COR-L47 (cell line): ENCODE results near the gene C16orf74.
A peak's percentile ranks its signal among the peaks of the same experiment; 100 is the strongest.

Source experiments
- DNase-seq: peaks from one replicate; lab custom pipeline; 2025; lab: John Stamatoyannopoulos, UW

The C16orf74 gene

DNA sequence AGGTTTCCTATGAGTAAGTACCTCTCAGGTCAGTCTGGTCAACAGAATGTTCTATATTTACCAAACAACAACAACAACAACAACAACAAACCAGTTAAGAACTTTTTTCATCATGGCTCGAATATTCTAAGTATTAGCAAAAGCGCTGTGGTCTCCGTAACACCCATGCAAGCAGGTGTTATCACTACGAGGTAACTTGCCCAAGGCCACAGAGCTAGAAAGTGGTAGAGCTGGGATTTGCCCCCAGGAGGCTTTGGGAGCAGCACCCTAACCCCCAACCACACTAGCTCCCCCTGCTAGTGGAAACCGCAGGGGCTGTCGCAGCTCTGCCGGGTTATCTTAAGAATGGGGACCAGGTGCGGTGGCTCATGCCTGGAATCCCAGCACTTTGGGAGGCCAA, 23.9 kb upstream of the C16orf74 start:
- no peak for DNase-seq

DNA sequence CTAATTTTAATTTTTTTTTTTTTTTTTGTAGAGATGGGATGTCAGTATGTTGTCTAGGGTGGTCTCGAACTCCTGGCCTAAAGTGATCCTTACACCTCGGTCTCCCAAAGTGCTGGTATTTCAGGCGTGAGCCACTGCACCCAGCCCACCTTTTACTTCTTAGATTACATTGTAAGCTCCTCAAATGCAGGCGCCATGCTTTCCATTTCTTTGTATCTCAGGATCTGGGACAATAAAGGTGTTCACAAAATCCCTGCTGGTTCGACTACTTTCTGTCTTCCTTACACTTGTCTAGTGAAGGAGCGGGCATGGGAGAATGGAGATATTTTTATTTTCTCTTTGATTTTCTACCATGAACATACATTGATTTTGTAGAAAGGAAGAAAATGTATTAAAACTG, 23.2 kb upstream of the C16orf74 start:
- DNase-seq = no peak

DNA sequence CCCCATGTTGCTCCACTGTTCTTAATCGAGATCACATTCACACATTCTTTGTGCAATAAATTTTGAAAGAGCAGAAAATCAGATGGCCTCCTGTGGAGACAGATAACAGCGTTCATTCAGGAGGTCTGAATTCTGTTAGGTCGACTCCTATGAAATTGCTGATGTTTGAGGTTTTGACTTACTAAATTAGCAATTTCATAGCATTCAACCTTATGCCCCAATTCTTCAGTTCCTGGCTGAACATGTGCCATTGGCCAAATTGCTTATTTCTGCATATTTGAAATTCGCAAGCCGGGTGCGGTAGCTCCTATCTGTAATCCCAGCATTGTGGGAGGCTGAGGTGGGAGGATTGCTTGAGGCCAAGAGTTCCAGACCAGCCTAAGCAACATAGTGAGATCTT, 22.1 kb upstream of the C16orf74 start:
- no peak for DNase-seq

DNA sequence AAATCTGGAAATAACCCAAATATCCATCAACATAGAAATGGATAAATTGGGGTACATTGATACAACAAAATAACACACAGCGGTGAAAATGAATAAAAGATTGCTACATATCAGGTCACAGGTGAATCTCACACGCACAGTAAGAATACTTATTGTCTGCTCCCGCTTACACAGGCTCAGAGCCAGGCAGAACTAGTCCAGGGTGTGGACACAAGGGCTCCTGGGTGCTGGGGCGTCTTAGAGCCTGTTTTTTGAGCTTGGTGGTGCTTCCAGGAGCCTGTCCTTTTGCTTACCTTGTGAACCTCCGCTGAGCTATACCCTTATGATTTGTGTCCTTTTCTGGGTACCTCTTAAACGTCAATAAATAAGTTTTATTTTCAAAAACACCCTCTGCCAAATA, 19.8 kb upstream of the C16orf74 start:
- DNase-seq = no peak

DNA sequence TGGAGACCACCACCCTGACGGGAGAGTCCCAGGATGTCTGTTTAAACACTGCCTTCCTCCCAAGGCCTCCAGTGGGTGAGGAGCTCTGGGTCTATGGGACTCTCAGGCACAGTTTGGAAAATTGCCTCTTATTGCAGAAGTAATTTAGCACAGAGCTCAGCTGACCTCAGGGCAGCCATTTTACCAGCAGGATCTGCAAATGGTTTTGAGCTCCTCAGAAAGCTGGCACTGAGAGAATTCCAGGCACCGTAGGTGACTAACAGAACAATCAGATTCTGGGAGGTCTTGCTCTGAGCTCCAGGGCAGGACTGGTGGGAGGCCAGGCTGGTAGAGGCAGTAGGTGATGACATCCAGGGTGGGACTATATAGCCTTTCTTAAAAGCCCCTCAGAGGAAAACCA, 17.3 kb upstream of the C16orf74 start:
- DNase-seq = no peak

DNA sequence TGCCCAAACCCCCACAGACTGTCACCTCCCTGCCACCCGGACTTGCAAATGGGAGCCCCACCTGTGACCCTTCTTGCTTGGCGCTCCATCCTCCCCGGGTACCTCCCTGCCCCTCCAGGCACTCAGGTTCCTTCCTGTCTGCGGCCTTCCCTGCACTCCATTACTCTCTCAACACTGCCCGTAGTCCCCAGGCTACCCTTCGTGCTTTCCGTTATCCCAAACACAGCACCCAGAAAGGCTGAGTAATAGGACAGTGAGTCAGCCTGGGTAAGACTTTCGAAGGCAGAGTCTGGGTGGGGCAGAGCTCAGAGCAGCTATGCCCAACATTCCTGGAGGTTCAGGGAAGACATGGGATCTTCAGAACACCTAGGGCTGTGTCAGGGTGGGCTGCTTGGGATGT, 16.6 kb upstream of the C16orf74 start:
- DNase-seq = no peak

- DNase-seq = no peak
Measured at GRCh38 chr16:85765767-85766166, 14.9 kb upstream of the C16orf74 start.

GRCh38 chr16:85765211-85765610, 14.3 kb upstream of the C16orf74 start:
- DNase-seq = no peak

GRCh38 chr16:85763616-85764015, 12.7 kb upstream of the C16orf74 start:
- DNase-seq = no peak

DNA sequence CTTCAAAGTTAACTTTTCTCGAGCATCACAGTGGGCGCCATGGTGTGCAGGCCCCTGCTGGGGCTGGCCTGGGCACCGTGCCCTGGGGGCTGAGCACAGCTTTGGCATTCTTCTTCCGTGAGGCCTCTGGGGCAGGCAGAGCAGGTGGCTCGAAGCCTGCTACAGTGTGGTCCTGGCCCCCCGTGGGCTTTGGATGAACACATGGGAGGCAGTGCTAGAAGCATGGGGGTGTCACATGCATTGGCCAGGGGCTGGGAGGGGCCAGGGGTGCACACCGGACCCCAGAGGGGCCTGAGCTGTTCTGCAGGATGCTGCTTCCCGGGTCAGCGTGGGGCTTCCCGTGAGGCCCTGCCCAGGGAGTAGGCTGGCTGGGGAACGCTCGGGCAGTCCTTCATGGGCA, 12.1 kb upstream of the C16orf74 start:
- no peak for DNase-seq

- no peak for DNase-seq
Measured at GRCh38 chr16:85761861-85762260, 11.0 kb upstream of the C16orf74 start.

DNA sequence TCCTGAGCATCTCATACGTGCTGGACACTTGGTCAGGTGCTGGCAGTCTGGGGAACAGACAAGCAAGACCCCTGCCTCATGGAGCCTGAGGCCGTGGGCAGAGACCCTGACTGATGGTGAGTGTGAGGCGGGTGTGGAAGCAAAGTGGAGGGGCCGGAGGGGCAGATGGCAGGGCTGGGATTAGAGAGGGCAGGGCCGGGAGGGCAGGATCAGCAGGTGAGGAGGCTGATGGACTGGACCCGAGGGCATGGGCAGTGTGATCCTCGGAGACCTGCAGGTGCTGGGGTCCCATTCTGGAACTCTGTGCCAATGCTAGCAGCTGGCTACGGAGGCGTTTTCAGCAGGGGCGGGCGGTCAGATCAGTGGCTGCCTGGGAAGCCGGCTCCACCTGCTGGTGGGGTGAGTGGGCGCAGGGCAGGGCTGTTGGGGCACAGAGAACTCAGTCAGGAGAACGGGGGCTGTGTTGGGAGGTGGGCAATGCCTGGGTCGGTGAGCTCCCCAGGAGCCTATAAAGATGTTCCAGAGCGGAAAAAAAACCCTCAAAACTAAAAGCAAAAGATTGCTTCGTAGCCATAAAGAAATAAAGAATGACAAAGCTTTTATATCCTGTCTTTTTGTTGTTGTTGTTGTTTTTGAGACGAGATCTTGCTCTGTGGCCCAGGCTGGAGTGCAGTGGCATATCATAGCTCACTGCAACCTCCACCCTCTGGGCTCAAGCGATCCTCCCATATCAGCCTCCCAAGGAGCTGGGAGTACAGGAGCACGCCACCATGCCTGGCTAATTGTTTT, 8.9 kb upstream of the C16orf74 start:
- peak; percentile 32 for DNase-seq

DNA sequence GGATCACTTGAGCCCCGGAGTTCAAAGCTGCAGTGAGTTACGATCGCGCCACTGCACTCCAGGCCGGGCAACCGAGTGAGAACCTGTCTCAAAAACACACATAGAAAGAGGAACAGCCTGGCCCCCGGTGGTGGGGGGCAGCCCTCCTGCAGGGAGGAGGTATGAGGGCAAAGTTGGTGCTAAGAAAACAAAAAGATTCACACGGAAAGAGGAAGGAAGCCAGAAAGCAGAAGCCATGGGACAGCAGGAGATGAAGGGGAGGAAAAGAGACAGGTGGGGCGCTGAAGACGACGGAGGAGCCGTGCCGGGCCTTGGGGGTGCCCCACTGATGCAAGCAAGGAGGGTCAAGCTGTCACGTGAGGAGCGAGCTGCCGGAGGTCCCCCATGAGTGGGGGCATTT, 8.2 kb upstream of the C16orf74 start:
- no peak for DNase-seq

GRCh38 chr16:85757341-85757822, 6.5 kb upstream of the C16orf74 start:
- DNase-seq = no peak

DNA sequence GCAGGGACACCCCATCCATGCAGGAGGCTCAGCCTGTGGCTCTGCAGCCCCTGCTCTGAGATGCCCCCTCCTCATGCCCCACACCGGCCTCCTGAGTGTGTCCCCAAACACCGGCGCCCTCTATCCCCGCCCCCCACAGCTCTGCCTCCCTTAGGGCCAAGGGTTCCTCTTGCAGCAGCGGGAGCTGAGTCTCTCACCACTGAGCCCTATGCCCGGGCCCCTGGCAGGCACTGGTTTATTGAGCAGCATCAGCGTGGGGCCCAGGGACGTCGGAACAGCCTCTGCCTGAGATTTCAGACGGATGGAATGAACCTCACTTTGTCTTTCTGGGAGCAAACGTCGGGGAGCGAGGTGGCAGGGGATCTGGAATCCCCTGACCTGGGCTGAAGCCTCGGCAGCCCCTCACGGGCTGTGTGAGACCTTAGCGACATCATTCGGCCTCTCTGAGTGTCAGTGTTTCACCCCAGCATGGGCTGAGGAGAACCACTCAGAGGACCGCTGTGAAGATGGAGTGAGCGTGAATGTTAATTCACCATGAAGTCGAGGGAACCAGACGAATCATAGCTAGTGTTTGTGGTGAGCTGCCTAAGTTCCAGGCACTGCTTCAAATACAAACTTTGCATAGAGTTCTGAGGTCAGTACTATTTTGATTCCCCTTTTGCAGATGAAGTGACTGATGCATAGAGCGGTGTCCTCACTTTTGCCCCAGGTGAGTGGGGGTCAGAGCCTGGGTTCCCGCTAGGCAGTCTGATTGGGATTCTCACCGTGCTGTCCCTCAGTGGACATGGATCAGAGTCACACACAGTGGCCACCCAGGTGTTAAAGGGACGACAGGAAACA, 5.3 kb upstream of the C16orf74 start:
- DNase-seq = no peak

DNA sequence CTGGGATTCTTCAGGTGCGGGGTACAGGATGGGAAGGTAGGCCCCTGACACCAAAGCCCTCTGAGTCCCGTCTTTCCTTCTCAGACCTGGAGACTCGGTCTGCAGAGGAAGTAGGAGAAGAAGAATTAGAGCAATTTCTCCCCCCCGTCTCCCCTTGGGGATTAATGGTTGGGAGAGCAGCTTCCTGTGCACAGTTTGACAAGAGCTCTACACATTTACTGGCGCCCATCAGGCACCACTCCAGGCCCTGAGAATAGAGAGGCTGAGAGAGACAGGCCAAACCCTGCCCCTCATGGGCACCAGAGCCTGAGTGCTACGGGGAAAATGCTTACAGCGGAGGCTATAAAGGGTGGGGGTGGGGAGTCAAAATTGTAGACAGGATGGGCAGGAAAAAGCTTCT, 3.5 kb upstream of the C16orf74 start:
- DNase-seq = no peak

DNA sequence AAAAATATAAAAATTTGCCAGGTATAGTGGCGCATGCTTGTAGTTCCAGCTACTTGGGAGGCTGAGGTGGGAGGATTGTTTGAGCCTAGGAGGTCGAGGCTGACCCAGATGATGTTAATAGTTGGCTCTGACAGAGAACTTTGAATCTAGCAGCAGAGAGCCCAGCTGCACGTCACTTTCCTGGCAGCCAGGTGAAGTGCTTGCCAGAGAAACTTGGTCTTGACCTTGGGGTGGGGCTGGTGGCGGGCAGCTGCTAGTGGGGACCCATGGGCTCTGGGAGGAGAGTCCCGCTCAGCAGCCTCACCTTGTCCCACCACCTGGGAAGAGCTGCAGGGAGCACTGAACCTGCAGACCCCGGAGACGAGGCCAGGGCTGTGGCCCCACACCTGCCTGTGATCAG, 3.1 kb upstream of the C16orf74 start:
- DNase-seq = no peak

DNA sequence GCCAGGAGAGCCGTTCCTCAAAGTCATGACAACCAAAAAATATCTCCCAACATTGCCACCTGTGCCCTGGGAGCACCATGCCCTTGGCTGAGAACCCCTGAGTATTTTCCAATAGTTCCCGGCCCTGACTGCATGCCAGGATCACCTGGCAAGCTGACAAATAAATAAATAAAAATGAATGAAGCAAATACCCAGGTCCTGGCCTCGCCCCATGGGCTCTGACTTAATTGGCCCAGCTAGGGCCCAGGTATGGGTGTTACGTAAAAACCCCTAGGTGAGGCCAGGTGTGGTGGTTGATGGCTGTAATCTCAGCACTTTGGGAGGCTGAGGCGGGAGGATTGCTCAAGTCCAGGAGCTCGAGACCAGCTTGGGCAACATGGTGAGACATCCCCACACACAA, 2.7 kb upstream of the C16orf74 start:
- DNase-seq = peak; percentile 65

GRCh38 chr16:85752511-85753420, 1.9 kb upstream of the C16orf74 start:
- peak; percentile 71 for DNase-seq

DNA sequence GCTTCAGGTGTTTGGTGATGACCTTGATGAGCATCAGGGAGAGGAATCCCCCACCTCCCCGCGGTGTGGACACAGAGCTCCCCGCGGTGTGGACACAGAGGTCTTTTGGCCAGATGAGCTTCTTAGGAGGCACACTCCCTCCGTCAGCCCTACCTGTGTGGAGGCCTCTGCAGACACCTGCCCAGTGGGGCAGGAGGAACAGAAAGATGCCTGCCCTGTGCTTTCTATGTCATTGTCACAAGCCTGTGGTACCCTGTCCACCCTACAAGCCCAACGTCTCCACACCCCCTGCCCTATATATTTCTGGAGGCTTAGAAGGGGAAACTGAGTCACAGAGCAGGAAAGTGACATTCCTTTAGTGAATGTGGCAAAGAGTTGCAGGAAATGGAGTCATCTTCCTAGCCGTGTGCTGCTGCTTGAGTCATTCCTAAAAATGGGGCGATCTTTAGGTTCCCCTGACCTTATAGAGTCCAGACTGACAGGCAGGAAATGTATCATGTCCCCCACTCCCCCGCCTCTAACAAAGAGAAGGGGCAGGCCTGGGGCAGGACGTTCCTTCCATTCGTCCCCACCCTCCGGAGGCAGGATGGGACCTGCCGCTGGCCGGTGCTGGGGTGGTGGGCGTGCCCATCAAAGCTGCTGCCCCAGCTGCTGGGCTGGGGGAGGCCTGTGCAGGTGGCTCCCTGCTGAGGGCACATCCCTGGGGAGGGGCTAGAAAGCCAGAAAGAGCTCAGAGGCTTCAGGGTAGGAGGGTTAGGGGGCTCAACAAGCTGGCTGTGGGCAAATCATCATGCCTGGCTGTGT, 1.0 kb upstream of the C16orf74 start:
- DNase-seq = no peak

DNA sequence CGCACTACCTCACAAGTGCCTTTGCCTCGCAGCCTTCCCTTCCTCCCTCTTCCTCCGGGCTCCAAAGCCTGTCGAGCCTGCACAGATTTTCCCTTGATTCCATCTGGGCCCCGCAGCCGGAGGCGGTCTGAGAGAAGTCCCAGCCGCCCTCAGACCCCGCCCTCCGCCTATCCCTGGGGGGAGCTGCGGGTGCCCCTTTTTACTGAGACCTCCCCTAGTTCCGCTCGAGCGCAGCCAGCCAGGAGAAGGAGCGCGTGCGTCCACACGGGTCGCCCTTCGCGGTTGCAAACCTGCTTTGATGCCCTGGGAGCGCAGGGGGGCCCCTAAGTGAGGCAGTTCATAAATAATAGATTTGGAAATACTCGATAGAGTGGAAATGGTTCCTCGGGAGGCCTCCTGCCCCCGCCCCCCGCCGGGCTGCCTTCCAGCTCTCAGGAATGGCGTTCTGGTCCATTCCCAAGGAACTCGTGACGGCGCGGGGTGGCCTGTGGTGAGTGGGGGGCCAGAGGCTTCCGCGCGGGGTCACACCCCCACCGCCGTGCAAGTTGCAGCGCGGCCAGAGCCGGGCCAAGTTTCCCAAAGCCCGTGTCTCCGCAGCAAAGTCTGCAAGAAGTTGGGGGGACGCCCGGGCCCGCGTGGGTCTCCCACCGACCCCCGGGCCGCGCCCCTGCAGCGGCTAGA, 610 bp downstream of the C16orf74 start:
- no peak for DNase-seq
